GM12878 (cell line): Measurements from ENCODE around the gene SFT2D3. TPM values are rescaled to one million over a fixed set of nuclear protein-coding genes. Genes with fewer than 3 reads are reported as not detected.

Source experiments
- ATAC-seq: fragments of 200-7000 bp; cut with Tn5 transposase; 3 replicates; pipeline ENCODE4 v1.9.1; 2020; ENCODE audit warnings: mild to moderate bottlenecking, moderate library complexity
- BruUV-seq: library from RNA; stranded (reverse); fragments of 400-500 nt; replicated peaks from 2 replicates; lab custom pipeline; 2021; lab: Mats Ljungman, UMichigan
- CTCF ChIA-PET: fragments of 300-600 bp; sonication (Branson Sonifier 250); formaldehyde crosslinking; extraction: SDS; loops from one replicate; lab custom pipeline; 2021; ENCODE audit warnings: inconsistent platforms; lab: Yijun Ruan, JAX
- POLR2A ChIA-PET: fragments of 350-600 bp; formaldehyde crosslinking; extraction: SDS; loops from one replicate; lab custom pipeline; 2021; ENCODE audit warnings: inconsistent platforms; lab: Charles Lee
- RAD21 ChIA-PET: fragments of 300-600 bp; sonication (Branson Sonifier 250); formaldehyde crosslinking; loops from one replicate; lab custom pipeline; 2023; ENCODE audit warnings: antibody characterized with exemption; ENCODE audit not compliant: unreplicated experiment; lab: Charles Lee
- SMC1A ChIA-PET: fragments of 300-600 bp; sonication (Branson Sonifier 250); formaldehyde crosslinking; loops from one replicate; lab custom pipeline; 2023; ENCODE audit not compliant: unreplicated experiment, uncharacterized antibody; lab: Charles Lee
- DNase-seq: peaks from one replicate; pipeline ENCODE4 v3.0.0-alpha.2; 2011; ENCODE audit warnings: low read depth, low spot score
- FAIRE-seq: peaks from 3 replicates; lab custom pipeline; 2011; peaks lifted over from hg19 to GRCh38; lab: Jason Lieb, UNC
- H2AFZ ChIP-seq: 2 replicates; pipeline ENCODE4 v1.6.0; 2011; ENCODE audit warnings: low read depth, low read length, control low read depth; ENCODE audit not compliant: control insufficient read depth
- H3K27ac ChIP-seq: 2 replicates; pipeline ENCODE4 v1.5.1; 2011; ENCODE audit warnings: control low read depth; ENCODE audit not compliant: control insufficient read depth, insufficient read depth
- H3K27me3 ChIP-seq, 2 experiments: replicated peaks in 1 of 2; 2 replicates each; pipeline versions ENCODE4 v1.6.0 to v1.6.1; 2011; ENCODE audit warnings: low read length in 1 of 2; ENCODE audit not compliant: control insufficient read depth in 2 of 2, insufficient read depth in 2 of 2
- H3K36me3 ChIP-seq, 2 experiments: 2 replicates each; pipeline ENCODE4 v1.5.1; 2011; ENCODE audit warnings: low read length in 1 of 2; ENCODE audit not compliant: control insufficient read depth in 2 of 2, insufficient read depth in 2 of 2
- H3K4me1 ChIP-seq: 2 replicates; pipeline ENCODE4 v1.6.1; 2011; ENCODE audit warnings: mild to moderate bottlenecking, low read length, moderate library complexity, mixed read lengths; ENCODE audit not compliant: control insufficient read depth, insufficient read depth
- H3K4me2 ChIP-seq: 2 replicates; pipeline ENCODE4 v1.6.0; 2011; ENCODE audit warnings: control low read depth; ENCODE audit not compliant: control insufficient read depth, insufficient read depth
- H3K4me3 ChIP-seq: fragments of 200-600 bp; sonication (generic); 2 replicates; pipeline ENCODE4 v1.5.1; 2016
- H3K79me2 ChIP-seq: 2 replicates; pipeline ENCODE4 v1.6.0; 2011; ENCODE audit warnings: low read length; ENCODE audit not compliant: control insufficient read depth, insufficient read depth
- H3K9ac ChIP-seq: 2 replicates; pipeline ENCODE4 v1.8.0; 2011; ENCODE audit warnings: low read length, control low read depth, mixed read lengths; ENCODE audit not compliant: control insufficient read depth, insufficient read depth
- H3K9me3 ChIP-seq: replicated peaks from 3 replicates; pipeline ENCODE4 v1.5.1; 2011; ENCODE audit warnings: mild to moderate bottlenecking, low read length; ENCODE audit not compliant: control insufficient read depth, insufficient read depth
- H4K20me1 ChIP-seq: 2 replicates; pipeline ENCODE4 v1.6.0; 2011; ENCODE audit not compliant: control insufficient read depth, insufficient read depth
- CBFB ChIP-seq: IDR thresholded peaks from 2 replicates; pipeline ENCODE4 v1.6.1; 2016; ENCODE audit warnings: antibody characterized with exemption, low read depth
- CREB1 ChIP-seq: IDR thresholded peaks from 2 replicates; pipeline ENCODE4 v1.6.1; 2012; ENCODE audit warnings: low read depth, mild to moderate bottlenecking, inconsistent platforms
- CUX1 ChIP-seq: IDR thresholded peaks from 2 replicates; pipeline ENCODE4 v1.6.1; 2012; ENCODE audit warnings: improper control_type of control experiment, low read depth, low read length; ENCODE audit not compliant: insufficient replicate concordance
- EED ChIP-seq: sonication (generic); IDR thresholded peaks from 2 replicates; pipeline ENCODE4 v1.6.1; 2016; ENCODE audit warnings: antibody characterized with exemption, low read depth
- JUNB ChIP-seq: IDR thresholded peaks from 2 replicates; pipeline ENCODE4 v1.6.1; 2016; ENCODE audit warnings: antibody characterized with exemption, mild to moderate bottlenecking
- MEF2B ChIP-seq: fragments of 450-650 bp; IDR thresholded peaks from 2 replicates; pipeline ENCODE4 v1.6.1; 2018; ENCODE audit warnings: mild to moderate bottlenecking, moderate library complexity; ENCODE audit not compliant: partially characterized antibody, poor library complexity, severe bottlenecking
- MTA3 ChIP-seq: IDR thresholded peaks from 2 replicates; pipeline ENCODE4 v1.6.1; 2012; ENCODE audit warnings: low read length, inconsistent platforms, borderline replicate concordance
- MXI1 ChIP-seq: fragments of 150-350 bp; IDR thresholded peaks from 2 replicates; pipeline ENCODE4 v1.6.1; 2011; ENCODE audit warnings: low read depth, mild to moderate bottlenecking, inconsistent platforms, low read length, improper control_type of control experiment
- NFYA ChIP-seq: IDR thresholded peaks from 2 replicates; pipeline ENCODE4 v1.6.1; 2011; ENCODE audit warnings: low read depth, mild to moderate bottlenecking, low read length, improper control_type of control experiment, borderline replicate concordance
- SMC3 ChIP-seq: IDR thresholded peaks from 2 replicates; pipeline ENCODE4 v1.6.1; 2011; ENCODE audit warnings: low read length, improper control_type of control experiment, borderline replicate concordance
- SRF ChIP-seq, 2 experiments: IDR thresholded peaks; 2 replicates each; pipeline ENCODE4 v1.6.1; 2011; ENCODE audit warnings: low read depth in 2 of 2, low read length in 2 of 2, mild to moderate bottlenecking in 1 of 2, moderate library complexity in 1 of 2
- TCF3 ChIP-seq: IDR thresholded peaks from 2 replicates; pipeline ENCODE4 v1.6.1; 2012; ENCODE audit warnings: low read depth, mild to moderate bottlenecking, low read length, borderline replicate concordance; ENCODE audit not compliant: insufficient read depth
- WGBS: methylation state at CpG from one replicate; pipeline ENCODE4 v1.1.6; 2016; ENCODE audit warnings: low lambda C conversion rate; ENCODE audit not compliant: insufficient replicate concordance, insufficient coverage; ENCODE audit errors: missing lambda C conversion rate; 5-methylcytosine and 5-hydroxymethylcytosine counted together
- in situ Hi-C: fragments of 300-500 bp; cut with MboI; formaldehyde crosslinking; loops from 9 replicates; pipeline ENCODE4 v1.14.3; 2018; ENCODE audit warnings: mixed read lengths
- intact Hi-C: fragments of 100-400 bp; cut with micrococcal nuclease; formaldehyde crosslinking; loops from one replicate; pipeline ENCODE4 v1.14.2; 2022; ENCODE audit not compliant: unreplicated experiment
- polyA plus RNA-seq, 11 experiments: library from polyadenylated mRNA; depleted of rRNA in 4 of 11; unstranded in 6 of 11; stranded (reverse) in 5 of 11; fragments of >200 nt; fragmentation: Nextera tagmentation in 4 of 11; fragmentation: Illumina TruSeq in 1 of 11; extraction: Ambion mirVana in 4 of 11; extraction: Trizol in 1 of 11; gene quantifications; 1 replicate in 1 of 11; 2 replicates in 10 of 11; pipeline versions ENCODE4 v1.2.1 to v1.2.3, GENCODE V29; 2011 to 2016; ENCODE audit warnings: inconsistent platforms in 2 of 11, missing spikeins in 2 of 11, low read depth in 1 of 11
- total RNA-seq, 4 experiments: library from RNA; depleted of rRNA in 3 of 4; stranded (reverse); fragments of >200 nt in 3 of 4; fragmentation: Illumina TruSeq in 1 of 4; extraction: Trizol in 1 of 4; gene quantifications; 2 replicates each; pipeline versions ENCODE4 v1.2.1 to v1.2.3, GENCODE V29; 2013 to 2021
- TF ChIP-seq, protein P1 (sequence below): IDR thresholded peaks from 2 replicates; pipeline ENCODE4 v1.6.1; 2012; ENCODE audit warnings: low read length, inconsistent platforms
- TF ChIP-seq, protein P2 (sequence below): fragments of 450-650 bp; IDR thresholded peaks from 2 replicates; pipeline ENCODE4 v1.6.1; 2017; ENCODE audit warnings: mild to moderate bottlenecking

SFT2D3 gene
- total and polyA plus RNA-seq, 10 of the 15 experiments (the other 5 are each of a cell fraction or from before 2014, with no cell fraction given): 4.2 to 8.4 (median 6.6) TPM; not detected in 4

DNA sequence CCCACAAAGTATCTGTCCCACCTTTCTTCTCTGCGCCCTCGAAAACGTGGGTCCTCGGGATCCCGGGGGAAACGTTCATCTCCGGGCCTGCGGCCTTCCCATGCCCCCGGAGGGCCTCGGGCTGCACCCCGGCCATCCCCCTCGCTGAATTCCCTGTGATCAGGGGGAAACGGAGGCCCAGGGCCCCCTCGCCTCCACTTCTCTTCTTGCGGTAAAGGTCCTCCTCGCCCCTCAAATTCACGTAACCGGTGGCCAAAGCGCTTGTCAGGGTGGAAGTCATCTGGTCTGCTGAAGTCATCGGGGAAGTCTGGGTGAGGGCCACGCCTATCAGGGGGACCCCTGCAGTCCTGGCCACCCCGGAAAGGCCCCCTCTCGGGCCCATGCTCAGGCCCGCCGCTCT lies 12.3 kb downstream of the SFT2D3 start:
- WGBS: over 99% methylated on average over 25 of the region's 25 CpGs
- ChIA-PET POLR2A (interaction anchor here (0.6 kb wide), 2 partner anchors 14 to 141 kb away, joined by 3 read pairs; no protein-coding TSS in a partner anchor), CTCF (interaction anchor here (0.8 to 2.9 kb wide), 2 partner anchors 9 to 98 kb away, joined by 3 to 9 read pairs; partner anchors contain the start of gene WDR33), RAD21 (no interaction called here), SMC1A (interaction anchor here (0.9 to 1.6 kb wide), 2 partner anchors 9 to 21 kb away, joined by 3 to 4 read pairs; no protein-coding TSS in a partner anchor)
- Histone ChIP-seq H3K27ac (no peak overlapping the region), H3K9ac (no peak overlapping the region), H4K20me1 (no peaks in the 10 kb centered on the region), H2AFZ (no peak overlapping the region), H3K4me1 (no peaks in the 10 kb centered on the region), H3K9me3 (no peaks in the 10 kb centered on the region), H3K27me3 (no peaks in the 10 kb centered on the region), H3K4me3 (no peak overlapping the region), H3K79me2 (no peaks in the 10 kb centered on the region), H3K4me2 (no peak overlapping the region), H3K36me3 (peaks cover 8 to 11% of the 10 kb centered on the region in 2 experiments)
- in situ Hi-C loops: no loop called here
- no TSS peak for BruUV-seq
- intact Hi-C loops: no loop called here
- no peak for ATAC-seq
- no peak for FAIRE-seq
- TF ChIP-seq SMC3: no peak
- no peak for TF ChIP-seq MEF2B
- no peak for TF ChIP-seq CUX1
- TF ChIP-seq CBFB: no peak
- no peak for TF ChIP-seq CREB1
- TF ChIP-seq, protein P1, sequence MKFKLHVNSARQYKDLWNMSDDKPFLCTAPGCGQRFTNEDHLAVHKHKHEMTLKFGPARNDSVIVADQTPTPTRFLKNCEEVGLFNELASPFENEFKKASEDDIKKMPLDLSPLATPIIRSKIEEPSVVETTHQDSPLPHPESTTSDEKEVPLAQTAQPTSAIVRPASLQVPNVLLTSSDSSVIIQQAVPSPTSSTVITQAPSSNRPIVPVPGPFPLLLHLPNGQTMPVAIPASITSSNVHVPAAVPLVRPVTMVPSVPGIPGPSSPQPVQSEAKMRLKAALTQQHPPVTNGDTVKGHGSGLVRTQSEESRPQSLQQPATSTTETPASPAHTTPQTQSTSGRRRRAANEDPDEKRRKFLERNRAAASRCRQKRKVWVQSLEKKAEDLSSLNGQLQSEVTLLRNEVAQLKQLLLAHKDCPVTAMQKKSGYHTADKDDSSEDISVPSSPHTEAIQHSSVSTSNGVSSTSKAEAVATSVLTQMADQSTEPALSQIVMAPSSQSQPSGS: no peak
- TF ChIP-seq EED: no peak
- TF ChIP-seq JUNB: no peak
- no peak for TF ChIP-seq TCF3
- TF ChIP-seq MTA3: no peak
- no peak for TF ChIP-seq NFYA
- TF ChIP-seq, protein P2, sequence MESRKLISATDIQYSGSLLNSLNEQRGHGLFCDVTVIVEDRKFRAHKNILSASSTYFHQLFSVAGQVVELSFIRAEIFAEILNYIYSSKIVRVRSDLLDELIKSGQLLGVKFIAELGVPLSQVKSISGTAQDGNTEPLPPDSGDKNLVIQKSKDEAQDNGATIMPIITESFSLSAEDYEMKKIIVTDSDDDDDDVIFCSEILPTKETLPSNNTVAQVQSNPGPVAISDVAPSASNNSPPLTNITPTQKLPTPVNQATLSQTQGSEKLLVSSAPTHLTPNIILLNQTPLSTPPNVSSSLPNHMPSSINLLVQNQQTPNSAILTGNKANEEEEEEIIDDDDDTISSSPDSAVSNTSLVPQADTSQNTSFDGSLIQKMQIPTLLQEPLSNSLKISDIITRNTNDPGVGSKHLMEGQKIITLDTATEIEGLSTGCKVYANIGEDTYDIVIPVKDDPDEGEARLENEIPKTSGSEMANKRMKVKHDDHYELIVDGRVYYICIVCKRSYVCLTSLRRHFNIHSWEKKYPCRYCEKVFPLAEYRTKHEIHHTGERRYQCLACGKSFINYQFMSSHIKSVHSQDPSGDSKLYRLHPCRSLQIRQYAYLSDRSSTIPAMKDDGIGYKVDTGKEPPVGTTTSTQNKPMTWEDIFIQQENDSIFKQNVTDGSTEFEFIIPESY: no peak
- TF ChIP-seq MXI1: no peak
- no peak for TF ChIP-seq SRF (IDR thresholded peaks at IDR 0.05; ENCODE audit: low read depth in 2 of 2, low read length in 2 of 2)
- DNase-seq: no peak
